GM12874 (cell line): ENCODE results near the gene PDIA5.

ENCODE experiments used
- TF ChIP-seq, protein P1 (sequence below): IDR thresholded peaks from 2 replicates; pipeline ENCODE4 v1.5.1; 2011; ENCODE audit warnings: low read depth, mild to moderate bottlenecking, control low read depth, low read length, moderate library complexity; ENCODE audit not compliant: insufficient read depth

PDIA5 gene

GRCh38 chr3:123149525-123149924 is 82.7 kb downstream of the PDIA5 start:
- TF ChIP-seq, protein P1, sequence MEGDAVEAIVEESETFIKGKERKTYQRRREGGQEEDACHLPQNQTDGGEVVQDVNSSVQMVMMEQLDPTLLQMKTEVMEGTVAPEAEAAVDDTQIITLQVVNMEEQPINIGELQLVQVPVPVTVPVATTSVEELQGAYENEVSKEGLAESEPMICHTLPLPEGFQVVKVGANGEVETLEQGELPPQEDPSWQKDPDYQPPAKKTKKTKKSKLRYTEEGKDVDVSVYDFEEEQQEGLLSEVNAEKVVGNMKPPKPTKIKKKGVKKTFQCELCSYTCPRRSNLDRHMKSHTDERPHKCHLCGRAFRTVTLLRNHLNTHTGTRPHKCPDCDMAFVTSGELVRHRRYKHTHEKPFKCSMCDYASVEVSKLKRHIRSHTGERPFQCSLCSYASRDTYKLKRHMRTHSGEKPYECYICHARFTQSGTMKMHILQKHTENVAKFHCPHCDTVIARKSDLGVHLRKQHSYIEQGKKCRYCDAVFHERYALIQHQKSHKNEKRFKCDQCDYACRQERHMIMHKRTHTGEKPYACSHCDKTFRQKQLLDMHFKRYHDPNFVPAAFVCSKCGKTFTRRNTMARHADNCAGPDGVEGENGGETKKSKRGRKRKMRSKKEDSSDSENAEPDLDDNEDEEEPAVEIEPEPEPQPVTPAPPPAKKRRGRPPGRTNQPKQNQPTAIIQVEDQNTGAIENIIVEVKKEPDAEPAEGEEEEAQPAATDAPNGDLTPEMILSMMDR: no peak

DNA sequence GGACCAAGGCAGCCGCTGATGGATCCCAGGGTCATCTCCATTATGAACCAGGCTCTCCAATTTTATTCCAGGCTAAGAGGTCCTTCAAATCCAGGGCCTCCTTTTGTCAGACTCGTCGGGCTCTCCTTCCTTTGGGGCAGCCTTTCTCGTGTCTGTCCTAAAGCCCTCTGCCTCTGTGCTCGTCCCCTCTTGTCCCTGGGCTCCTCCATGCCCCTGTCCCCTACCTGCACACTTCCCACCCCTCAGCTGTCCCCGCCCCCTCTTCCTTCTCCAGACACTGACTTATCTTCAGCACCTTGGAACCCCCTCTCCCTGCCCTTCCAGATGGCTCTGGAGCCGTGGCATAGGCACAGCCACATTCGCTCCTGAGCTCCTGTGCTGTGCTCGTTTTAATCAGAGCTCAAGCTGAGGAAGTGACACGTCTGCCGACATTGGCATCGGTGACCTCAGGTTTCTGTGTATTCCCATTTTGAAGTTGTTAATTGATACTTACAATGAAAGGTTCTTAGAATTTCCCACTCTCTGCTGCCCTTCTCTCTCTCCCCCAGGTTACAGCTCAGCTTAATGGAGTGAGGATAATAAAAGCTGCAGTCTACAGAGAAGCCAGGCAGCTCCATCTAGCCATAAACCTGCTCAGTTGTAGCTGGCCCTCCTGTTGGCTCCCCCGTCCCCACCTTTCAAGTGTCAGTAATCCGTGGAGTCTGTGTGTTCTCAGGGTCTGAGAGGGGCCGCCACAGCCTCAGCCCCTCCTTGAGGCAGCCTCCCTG is 83.8 kb downstream of the PDIA5 start:
- TF ChIP-seq, protein P1: no peak

- TF ChIP-seq, protein P1: no peak
These were observed 84.5 kb downstream of the PDIA5 start for GRCh38 chr3:123151251-123151705.

DNA sequence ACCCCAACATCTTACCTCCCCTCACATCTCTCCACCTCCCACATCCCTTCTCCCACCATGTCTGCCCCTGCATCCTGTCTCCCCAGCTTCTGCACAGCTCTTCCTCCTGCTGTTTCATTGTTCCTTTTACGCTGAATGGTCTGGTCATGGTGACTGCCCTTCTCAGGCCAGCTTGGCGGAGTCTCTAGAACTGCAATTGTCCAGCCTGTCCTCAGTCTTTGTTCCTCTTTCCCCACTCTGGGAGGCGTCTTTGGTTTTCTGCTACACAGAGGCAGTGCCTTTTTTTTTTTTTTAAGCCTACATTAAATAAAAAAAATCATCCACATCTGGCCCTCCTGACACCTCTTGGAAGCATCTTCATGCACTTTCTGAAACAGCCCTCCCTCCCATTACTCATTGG is 85.9 kb downstream of the PDIA5 start:
- TF ChIP-seq, protein P1: no peak

GRCh38 chr3:123153125-123154019 is 86.5 kb downstream of the PDIA5 start:
- TF ChIP-seq, protein P1: no peak

DNA sequence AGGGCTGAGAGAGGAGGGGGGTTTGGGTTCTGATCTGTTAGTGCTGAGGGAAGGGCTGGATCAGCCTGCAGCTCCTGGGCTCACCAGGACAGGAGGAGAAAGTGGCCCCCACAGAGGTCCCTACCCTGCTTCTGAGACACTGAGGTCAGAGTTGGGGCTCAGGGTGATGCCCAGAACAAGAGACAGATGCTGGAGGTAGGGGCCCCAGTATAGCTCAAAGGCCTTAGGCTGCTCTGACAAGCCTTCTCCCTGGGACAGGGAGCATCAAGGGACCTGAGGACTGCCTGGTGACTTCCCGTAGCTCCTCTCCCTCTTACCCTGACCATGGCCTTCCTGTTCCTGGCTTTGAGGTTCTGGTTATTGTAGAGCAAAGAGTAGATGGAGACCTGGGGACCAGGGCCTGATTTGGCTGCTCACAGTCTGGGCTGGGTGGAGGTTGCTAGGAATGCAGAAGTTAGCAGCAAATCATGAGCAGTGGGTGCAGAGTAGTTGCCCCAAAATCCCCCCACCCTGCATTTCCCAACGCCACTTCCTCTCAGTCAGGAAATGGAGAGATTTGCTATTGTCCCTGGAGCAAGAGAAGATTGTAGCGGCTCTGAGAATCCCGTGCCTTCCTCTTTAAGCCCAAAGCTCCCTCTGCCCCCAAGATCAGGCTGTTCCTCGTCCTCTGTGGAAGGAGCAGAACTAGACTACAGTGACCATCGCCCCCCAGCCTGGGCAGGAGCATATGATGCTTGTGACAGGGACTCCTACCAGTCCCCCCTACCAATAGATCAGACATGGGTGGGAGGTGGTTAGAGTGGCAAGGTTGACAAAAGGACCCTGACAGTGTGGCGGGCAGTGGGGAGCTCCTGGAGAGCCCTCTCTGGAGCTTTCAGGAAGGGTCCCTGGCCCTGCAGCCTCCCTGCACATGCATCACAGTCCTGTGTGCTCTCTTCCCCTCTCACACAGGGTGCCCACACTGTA is 87.5 kb downstream of the PDIA5 start:
- TF ChIP-seq, protein P1: no peak
